ELF-1 (cell line): ENCODE results near the gene CUEDC1.

Experiments used
- DNase-seq: peaks from one replicate; pipeline ENCODE4 v3.0.0-alpha.2; 2016; ENCODE audit warnings: low read depth, low spot score

CUEDC1 gene

DNA sequence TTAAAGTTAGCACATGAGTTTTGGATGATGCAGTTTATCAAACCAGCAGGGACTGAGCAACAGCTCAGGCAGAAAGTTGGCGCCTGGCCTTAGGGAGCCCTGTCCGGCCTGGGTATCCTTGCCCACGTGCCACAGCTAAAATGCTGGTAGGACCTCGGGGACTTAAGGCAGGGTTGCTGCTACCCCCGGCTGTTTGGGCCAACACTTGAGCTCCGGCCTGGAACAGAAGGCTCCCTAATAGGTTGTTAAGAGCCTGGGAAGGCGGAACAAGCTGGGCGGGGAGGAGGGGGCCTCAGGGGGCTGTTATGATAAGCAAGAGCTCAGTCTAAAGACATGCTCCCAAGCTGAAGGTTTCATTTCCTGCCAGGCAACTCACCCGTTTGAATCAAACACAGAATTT lies 39.7 kb downstream of the CUEDC1 start:
- DNase-seq = peak; percentile 53

DNA sequence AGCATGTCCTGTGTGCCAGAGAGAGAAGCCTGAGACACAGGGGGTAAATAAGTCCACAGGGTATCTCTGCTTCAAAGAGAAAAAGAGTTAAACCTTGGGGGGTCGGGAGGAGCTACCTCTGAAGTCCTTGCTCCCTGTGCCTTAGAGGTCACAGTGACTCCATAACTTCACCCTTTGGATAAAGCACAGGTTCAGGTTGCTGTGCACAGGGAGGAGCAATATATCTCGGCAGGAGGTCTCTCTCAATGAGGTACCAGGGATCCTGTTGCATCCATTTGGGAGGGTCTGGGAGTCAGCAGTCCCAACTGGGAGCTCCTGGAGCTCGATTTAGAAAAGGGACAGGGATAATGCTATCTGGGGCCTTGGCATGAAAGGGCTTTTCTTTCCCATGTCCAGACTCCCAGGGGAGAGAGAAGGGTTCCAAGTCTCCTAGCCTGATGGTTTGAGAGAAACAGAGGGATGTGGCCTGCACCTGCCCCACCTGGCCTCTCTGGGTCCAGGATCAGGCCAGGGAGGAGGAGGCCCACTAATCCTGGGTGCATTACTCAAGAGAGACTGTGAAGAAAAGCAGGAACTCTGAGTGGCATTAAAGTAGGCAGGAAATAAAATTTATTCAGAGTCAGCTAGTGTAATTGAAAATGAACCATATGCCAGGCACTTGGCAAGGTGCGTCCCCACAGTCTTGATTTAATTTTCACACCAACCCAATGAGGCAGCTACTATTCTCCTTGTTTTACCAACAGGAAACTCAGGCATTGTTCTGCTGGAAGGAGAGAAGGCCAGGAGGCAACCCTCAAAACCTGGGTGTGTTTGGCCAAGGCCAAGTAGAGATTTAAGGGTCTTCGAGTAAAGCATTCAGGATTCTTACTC lies 40.7 kb downstream of the CUEDC1 start:
- no peak for DNase-seq

DNA sequence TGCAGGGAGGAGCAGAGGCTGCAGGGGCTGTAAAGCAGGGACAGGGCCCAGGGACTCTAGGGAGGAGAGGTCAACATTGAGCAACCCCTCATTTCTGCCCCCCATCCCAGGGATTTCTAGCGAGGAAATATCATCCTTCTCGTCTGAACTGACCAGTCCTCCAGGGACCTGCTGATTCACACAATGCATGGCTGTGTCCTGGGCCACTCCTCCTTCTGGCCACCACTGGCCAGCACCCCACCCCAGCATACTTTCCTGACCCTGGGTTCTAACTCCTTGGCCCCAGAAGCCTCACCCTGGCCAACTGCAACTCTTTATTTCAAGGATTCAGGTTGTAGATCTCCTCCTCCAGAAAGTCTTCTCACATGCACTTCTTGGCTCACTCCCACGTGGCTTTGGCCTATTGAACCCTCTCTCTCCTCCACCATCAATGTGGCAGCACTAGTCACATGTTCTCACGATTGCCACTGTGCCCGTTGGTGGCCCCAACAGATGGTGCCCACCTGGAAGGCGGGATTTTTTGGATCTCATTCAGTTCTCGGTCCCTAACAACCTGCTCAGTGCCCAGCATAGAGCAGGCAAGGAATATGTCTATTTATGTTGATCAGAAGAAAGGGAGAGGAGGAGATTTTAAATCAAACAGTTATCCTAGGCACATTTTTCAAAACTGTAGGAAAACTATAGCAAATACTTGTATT lies 41.5 kb downstream of the CUEDC1 start:
- DNase-seq = no peak

DNA sequence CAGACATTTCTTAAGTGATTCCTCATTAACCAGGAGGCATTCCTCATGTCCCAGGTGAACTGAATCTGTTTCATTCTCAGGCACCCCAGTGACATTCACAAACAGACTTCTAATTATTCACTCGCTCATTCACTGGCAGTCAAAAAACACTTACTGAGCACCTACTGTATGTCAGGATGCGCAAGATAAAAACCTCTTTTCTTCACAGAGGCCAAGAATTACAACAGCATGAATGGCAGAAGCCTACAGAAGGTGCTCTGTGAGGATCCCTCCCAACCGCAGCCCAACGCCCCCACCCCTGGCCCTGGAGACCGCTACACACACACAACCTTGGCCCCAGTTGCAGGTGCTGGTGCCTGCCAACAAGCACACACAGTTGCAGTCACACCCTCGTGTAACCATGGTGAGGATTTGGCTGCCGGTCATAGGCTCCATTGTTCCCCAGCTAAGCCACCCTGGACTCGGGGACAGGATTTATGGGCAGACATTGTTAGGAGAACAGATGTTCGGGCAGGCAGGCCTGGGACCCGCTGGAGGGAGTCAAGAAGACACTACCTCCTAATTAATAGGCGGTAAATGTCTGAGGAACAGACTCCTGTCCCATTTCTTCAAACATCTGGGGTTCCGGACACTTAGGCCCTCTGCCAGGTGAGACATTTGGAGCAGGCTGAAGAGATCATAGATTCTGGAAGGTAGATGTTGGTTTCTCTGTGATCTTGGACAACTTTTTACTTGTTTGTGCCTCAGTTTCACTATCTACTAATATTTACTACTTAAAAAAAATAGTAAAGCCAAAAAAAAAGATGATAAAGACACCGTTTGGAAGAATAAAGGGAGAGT lies 43.2 kb downstream of the CUEDC1 start:
- DNase-seq = no peak

DNA sequence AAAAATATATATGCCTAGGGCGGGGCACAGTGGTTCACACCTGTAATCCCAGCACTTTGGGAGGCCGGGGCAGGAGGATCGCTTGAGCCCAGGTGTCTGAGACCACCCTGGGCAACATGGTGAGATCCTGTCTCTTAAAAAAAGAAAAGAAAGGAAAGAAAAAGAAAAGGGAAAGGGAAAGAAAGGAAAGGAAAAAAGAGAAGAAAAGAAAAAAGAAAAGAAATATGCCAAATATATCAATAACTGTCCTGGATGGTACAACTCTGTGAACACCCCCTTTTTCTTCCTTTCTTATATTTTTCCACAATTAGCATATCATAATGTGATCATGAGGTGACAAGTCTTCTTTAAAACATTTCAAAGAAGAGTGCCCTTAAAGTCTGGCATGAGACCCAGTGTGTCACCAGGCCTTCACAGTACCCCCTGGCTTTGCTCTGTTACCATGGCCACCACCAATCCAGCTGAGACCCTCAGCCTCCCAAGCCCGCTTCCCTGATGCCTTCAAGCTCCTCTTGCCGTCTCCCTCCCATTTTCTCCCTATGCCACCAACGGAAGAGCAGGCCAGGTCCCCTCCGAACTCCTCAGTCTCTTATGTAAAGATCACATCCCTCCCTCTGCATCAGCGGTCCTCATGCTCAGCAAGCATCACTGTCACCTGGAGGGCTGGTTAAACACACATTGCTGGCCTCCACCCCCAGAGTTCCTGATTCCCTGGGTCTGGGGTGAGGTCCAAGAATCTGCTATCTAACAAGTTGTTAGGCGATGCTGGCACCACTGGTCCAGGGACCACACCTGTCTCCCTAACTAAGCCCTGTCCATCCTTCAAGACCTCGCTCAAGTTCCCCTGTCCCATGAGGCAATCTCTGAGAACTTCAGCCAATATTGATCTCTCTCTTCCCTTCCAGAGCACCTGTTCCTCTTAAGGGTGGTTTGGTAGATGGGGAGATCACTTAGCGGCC lies 44.5 kb downstream of the CUEDC1 start:
- DNase-seq = no peak

DNA sequence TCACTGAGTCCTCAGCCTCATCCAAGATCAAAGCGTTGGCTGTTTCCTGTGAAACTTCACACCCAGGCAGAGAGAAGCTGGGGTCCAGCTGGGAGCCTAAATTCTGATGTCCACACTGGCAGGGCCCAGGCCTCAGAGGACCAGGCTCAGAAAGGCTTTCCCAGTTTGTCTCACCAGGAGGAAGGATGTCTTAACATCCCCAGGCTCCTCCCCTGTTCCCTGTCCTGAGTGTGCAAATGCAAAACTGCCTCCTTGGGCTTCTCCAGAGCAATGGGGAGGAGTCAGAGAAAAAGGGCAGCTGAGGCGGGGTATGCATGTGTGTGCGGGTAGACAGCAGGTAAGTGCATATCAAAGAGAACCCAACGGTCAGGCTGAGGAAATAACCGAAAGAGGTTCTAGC lies 45.7 kb downstream of the CUEDC1 start:
- DNase-seq = peak; percentile 52

DNA sequence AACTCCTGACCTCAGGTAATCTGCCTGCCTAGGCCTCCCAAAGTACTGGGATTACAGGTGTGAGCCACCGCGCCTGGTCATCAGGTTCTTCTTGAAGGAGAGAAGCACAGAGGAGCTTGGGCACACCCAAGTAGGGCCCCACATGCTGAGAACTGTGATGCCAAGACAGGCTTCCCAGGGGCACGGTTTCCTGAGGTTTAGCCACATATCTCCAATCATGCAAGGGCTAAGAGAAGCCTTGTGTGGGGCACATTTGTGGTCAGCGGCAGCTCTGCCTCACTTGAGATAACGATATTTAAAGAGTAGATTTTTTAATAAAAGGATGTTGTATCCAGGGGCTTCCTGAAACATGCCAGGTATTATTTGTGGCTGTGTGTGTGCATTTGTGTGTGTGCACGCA lies 46.9 kb downstream of the CUEDC1 start:
- no peak for DNase-seq

DNA sequence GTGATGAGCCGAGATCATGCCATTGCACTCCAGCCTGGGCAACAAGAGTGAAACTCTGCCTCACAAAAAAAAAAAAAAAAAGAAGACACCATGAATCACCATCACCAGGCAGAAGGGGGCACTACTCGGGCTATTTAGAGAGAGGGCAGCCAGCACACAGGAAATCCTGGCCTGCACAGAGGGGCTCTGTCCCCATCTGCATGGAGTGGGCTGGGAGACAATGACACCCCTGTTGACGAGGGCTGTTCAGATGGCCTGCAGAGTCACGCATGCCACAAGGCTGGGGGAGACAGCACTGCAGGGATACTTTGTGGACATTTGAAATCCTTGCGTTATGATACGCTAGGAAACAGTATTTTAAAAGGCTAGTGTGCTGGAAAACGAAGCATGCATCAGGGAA lies 48.3 kb downstream of the CUEDC1 start:
- peak; percentile 64 for DNase-seq

DNA sequence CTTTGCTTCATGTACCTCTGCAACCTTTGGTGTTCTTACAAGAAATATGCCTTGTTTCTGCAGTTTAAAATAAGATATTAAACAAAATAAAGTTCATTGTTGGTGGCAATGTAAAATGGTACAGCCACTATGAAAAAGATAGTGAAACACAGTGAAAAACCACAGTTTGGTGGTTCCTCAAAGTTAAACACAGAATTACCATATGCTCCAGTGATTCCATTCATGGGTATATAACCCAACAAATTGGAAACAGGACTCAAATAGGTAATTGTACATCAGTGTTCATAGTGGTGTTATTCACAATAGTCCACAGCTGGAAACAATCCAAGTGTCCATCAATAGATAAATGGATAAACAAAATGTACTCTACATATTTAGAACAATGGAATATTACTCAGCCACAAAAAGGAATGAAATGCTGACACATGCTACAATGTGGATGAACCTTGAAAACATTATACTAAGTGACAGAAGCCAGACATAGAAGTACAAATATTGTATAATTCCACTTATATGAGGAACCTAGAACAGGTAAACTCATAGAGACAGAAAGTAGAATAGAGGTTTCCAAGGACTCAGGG lies 49.2 kb downstream of the CUEDC1 start:
- DNase-seq = no peak

DNA sequence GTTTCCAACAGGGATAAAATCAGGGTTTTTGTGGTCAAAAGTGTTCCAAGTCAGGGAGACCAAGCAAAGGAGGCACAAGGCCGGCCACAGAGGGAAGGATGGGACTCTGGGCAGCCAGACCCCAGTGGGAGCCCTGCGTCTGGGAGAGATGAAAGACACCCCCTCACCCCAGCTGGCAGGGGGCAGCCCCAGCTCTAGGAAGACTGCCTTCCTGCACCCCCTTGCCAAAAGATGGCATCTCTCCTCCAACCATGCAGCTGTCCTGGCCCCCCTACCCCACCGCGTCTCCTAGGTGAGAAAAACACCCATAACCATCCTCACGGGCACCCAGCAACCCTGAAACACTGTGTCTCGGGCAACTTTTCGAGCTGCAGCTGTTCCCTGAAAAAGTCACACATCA lies 51.3 kb downstream of the CUEDC1 start:
- no peak for DNase-seq

DNA sequence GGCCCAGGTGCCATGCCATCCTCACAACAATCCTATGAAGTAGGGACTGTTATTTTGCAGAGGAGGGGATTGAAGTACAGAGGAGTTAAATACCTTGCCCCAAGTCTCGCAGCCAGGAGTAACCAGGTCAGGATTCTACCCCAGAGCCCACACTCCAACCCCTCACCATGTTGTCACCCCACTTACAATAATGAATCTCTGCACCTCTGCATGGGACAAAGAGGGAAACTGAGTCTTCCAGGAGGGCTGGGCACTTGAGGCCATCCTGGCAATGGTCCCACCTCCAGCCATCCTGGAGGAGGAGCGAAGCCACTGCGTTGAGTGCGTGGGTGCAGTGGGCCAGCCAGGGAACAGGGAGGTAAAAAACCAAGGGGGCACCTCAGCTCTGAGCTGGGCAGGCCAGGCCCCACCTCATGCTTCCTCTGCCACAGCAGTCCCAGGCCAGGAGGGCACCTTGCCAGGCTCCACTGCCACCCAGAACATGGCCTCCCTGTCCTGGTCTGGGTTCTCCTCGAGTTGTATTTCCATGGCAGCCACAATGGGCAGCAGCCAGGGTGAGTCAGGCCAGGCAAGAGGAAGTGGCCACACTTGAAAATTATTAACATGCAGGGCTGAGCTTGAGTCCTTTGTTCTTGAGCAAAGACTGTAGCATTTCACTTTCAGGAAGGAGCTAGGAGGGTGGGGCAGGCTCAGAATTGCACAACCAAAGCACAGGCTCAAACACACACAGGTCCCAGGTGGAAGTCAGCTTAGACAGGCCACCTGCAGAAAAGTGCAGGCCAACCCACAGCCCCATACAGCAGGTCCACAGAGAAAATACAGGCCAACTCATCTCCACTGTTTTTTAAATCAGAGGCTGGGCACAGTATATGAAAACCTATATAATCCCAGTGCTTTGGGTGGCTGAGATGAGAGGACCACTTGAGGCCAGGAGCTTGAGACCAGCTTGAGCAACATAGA lies 52.1 kb downstream of the CUEDC1 start:
- no peak for DNase-seq

DNA sequence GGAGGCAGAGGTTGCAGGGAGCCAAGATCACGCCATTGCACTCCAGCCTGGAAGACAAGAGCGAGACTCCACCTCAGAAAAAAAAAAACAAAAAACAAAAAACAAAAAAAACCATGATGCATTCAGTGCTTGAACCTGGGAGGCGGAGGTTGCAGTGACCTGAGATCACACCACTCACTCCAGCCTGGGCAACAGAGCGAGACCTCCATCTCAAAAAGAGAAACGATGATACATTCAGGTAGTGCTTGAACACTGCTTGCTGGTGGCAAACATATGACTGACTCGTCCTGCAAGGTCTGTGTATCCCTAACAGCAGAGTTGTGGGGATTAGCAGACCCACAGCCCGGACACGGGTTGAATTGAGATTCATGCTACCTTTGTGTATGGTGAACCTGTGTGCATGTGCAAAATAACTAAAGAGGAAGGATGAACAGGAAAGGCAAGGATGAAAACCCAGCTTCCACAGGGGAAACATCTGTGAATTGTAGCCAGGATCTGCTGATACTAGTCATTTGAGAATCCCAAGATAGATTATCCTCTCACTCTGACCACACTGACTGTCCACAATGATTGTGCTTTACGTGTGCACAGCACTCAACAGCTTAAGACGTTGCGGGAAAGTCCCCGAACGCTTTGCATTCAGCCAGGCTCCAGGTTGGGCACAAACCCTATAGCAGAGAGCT lies 53.0 kb downstream of the CUEDC1 start:
- no peak for DNase-seq

DNA sequence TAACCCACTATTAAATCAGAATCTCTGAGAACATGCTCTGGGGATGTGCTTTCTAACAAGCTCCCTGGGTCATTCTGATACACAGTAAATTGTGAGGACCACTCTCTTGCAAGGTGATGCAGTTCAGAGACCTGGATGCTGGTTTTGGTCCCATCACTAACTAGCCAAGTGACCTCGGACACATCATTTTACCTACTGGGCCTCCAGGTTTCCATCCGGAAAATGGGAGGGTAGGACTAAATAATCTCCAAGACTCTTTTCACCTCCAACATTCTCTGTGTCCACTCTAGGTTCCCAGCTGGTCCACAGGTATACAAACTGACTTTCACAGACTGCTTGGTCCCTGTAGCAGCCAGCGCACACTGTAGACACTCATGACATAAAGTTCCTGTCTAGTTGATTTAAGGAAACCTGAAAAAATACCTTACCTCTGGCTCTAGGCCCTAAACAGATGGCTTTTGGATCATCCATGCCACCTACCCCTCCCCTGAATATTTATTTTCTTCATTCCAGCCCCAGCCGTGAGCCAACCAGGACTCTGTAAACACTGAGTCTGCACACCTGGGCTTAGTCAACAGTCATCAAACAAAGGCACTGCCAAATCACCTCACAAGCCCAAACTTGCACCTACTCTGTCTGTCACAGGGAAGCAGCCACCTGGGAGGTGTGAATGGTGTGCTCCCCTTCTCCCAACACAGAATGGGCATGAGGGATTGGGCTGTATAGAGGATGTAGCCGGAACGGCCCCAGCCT lies 54.0 kb downstream of the CUEDC1 start:
- DNase-seq = no peak

DNA sequence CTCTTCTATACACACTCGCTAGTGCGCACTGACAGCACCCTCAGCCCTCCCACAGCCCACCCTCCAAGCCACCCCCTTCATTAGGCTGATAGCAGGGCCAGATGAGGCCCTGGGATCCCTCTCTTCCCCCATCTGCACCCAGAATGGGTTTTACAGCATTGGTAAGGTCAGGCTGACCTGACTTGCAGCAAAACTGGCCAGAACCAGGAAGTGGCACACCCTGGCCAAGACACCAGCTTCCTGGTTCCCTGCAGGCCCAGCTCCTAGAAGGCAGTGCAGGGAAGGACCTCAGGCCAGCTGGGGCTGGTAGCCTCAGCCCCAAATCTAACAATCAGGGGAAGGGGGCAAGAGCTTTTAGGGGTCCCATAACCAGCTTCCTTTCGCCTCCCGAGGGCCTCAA lies 55.4 kb downstream of the CUEDC1 start:
- DNase-seq = no peak

DNA sequence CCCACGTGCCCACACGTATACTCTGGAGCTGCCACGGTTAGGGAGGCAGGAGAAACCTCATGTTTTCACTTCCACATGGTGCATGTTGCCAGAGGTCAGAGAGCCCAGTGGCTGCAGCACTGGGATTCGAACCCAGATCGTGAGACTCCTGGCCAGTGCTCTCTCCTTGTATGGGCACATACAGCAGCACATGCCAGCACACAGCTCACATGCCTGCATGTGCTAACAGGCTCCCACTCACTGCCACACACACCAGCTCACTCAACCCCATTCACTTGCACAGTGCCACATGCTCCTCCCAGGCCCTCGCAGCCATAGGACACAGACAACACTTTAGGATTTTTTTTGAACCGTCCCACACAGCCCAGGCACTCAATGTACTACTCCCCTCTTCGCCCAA lies 55.8 kb downstream of the CUEDC1 start:
- no peak for DNase-seq

DNA sequence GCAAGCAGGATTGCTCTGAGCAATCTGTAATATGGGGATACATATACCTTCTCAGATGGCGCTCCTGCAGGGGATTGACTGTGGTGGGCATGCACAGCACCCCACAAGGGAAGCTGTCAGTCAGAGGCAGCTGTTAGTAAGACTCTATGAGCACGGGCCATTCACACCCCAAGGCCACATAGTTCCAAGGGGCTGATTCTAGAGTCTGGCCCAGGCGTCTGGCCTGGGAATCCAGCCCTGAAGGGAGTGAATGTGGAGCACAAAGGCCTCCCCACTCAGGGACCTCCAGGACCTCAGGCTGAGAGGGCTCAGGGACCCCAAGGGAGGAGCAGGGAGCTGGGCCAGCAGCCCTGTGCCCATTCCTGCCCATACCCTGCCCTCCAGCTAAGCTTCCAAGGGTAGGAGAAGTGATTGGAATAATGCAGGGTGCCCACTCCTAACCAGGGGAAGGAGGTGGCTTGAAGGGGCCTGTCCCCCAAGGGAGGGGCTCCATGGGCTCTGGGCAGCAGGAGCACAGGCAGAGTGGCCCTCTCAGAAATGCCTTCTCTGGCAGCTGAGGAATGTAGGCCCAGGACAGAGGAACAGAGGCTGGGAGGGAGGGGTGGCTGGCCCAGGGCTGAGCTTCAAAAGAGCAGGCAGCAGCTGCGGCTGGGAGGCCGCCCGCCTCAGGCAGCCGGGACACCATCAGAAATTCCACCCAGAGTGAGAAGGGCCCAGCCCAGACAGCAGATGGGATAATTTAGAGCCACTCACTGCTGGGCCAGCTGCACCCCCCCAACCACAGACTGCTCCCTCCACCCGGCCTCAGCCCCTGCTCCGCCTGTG lies 56.5 kb downstream of the CUEDC1 start:
- peak; percentile 98 for DNase-seq

DNA sequence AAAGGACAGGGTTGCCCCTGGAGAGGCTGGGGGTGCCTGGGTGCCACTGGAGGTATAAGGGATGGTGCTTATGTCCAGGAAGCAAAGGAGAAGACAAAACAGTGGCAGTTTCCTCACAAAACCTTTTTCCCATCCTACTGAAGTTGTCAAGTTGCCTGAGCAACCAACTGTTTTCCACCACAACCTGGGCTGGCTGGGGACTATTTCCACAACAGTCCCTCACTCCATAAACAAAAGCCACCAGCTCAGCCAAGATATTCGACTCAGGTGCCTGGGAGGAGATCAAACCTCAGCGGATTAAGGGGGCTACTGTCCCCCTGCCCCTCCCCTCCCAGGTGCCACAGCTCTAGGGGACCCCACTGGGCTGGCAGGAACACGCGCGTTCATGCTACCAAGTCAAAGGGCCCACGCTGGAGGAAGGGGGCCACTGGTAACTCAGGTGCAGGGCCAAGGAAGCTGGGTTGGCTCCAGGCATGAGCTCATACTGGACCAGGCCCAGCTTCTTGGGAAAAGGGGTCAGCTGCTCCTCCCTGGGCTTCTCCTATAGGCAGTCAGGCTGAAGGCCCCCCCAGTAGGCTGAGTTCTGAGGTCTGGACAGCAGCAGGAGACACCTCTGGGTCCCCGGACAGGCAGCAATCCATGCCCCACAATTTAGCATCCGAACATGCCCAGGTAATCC lies 59.7 kb downstream of the CUEDC1 start:
- no peak for DNase-seq
